Stimulated activated CD8-positive, alpha-beta memory T cell treated with anti-CD3 and anti-CD28 coated beads, Interleukin-4, amount 100 ng/mL, for 48 hours (primary cell): ENCODE data around the gene OR5L2.
"Not testable (repeated sequence)": the region's sequence is repeated elsewhere in the genome, so short reads cannot be mapped to it uniquely, and the experiment has no call there.

ENCODE experiments used
- DNase-seq: peaks from one replicate; pipeline ENCODE4 v3.0.0-alpha.2; 2020

OR5L2 gene

GRCh38 chr11:55826919-55827318, at the start of gene OR5L2:
Gene OR5L2, plus strand, starts transcription at chr11:55827219. Its CDS starts 0 bp downstream, at chr11:55827219.
- DNase-seq = no peak

DNA sequence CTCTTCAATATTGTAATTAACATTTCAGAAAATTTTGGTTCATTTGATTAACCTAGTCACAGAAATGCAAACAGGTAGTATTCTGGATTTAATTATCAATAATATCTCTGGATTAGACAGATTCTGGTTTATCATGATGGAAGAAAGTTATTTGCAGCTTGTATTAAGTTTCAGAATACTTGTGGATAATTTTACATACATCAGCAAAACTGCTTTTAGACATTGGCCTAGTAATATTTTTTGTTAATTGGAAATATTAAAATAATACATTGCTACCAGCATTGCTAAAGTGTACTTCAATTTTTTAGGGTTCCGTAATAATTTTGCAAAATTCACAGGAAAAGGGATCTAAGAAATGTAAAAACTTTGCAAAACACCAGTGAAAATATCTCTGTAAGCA, 35.4 kb upstream of the OR5L2 start:
- DNase-seq = no peak

DNA sequence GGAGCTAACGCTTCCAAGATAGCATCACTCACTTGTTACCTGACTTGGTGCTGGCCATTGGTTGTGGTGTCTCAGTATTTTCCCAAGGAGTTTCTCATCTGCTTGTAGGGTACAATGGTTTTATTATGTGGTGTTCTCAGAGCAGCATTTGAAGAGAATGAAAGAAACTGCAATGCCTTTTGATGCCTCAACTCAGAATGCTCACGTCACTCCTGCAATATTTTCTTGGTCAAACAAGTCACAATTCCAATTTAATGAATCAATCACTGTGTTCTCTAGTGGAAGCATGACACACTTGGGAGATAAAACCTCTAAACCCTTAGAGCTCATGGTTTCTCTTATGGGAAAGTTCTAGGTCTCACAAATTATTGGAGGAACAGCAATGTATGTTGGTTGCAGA, 33.7 kb upstream of the OR5L2 start:
- no peak for DNase-seq

GRCh38 chr11:55795256-55795655, 31.8 kb upstream of the OR5L2 start, which contains the start of gene OR5D14:
Gene OR5D14, plus strand, starts transcription at chr11:55795556. Its CDS starts 0 bp downstream, at chr11:55795556.
- DNase-seq = no peak

DNA sequence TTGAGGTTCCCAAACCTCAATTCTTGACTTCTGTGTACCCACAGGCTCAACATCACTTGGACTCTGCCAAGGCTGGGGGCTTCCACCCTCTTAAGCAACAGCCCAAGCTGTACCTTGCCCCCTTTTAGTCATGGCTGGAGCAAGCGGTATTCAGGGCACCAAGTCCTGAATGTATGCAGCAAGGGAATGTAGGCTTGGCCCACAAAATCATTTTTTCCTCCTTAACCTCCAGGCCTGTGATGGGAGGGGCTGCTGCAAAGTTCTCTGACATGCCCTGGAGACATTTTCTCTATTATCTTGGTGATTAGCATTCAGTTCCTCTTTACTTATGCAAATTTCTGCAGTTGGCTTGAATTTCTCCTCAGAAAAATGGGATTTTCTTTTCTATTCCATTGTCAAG, 20.8 kb upstream of the OR5L2 start:
- no peak for DNase-seq

- no peak for DNase-seq
Observed at GRCh38 chr11:55811067-55811466, 16.0 kb upstream of the OR5L2 start, which contains the start of gene OR5L1. Gene OR5L1, plus strand, starts transcription at chr11:55811367. Its CDS starts 100 bp downstream, at chr11:55811467.

DNA sequence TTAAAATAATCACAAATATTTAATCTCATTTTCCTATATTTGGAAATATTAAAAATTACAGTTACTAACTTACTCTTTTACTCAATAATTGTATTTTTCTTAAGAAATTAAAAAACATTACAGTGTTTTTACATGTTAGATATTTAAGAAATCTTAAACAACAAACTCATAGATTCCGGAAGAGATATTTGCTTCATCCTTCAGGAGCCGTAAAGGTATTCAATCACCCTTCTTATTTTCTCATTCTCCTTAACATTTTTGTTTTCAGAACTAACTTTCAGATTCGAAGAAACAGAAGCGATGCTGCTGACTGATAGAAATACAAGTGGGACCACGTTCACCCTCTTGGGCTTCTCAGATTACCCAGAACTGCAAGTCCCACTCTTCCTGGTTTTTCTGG, 7.7 kb upstream of the OR5L2 start, which contains the start of gene OR5D18:
OR5D18 (plus strand) TSS at position 301 of the 400 bp plus-strand sequence; CDS start at position 301, 0 bp downstream.
- no peak for DNase-seq

DNA sequence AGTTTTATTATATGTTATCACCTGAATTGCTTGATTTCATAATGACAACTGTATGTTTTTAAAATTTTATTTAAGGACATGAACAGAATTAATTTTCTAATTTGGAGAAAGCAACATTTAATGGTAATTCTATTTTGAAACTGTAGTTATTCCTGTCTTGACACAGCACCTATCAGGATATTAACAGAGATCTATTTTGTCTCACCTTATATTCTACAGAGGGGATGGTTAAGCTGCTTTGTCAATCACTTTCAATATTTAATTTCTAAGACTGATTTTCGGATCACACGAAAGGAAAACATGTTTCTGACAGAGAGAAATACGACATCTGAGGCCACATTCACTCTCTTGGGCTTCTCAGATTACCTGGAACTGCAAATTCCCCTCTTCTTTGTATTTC, 11.4 kb downstream of the OR5L2 start, which contains the start of gene OR5D16:
OR5D16 (plus strand) TSS at position 301 of the 400 bp plus-strand sequence; CDS start at position 301, 0 bp downstream.
- no peak for DNase-seq

DNA sequence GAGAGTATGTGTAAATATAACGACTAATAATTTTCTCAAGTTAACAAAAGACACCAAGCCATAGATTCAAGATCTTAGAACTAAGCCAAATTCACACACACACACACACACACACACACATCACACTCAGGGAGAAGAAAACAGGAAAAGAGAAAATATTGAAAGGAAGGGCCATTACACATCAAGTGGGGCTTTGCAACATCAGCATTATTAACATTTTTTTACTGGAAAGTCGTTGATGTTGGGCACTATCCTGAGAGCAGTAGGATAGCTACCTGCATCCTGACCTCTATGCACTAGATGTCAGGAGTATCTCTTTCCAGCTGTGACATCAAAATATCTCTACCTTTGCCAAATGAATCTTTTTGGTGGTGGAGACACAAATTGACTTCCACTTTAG, 20.4 kb downstream of the OR5L2 start:
- no peak for DNase-seq

DNA sequence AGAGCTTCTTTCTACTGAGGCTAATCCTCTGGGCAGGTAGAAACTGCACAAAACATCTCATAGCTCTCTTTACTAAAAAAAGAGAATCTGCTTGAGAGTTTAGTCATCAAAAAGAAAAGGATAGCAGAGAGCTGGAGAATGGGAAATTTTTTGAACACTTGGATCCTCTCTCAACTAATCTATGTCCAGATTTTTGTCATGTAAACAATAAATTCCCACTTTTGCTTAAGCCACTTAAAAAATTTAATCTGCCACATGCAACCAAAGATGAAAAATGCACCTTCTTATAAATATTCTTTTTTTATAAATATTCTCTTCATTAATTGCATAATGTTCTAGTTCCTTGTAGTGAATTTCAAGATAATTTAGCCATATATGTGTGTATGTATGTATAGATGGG, 22.0 kb downstream of the OR5L2 start:
- DNase-seq = no peak

DNA sequence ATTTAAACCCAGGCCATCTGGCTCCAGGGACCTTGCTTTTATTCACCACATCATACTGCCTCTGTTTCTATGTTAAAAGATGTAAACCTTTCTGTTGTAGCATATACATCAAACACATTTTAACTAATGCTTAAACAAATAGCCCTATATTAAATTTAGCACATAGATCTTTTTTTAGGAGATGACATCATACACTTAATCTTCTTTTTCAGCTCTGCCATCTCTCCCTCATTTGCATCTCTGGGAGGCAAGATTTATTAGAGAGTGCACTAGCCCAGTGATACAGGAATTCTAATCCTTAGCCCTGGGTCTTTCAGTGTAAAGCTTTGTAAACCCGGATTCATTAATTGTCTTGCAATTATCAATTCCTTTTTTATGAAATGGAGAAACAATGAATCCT, 25.1 kb downstream of the OR5L2 start:
- DNase-seq = no peak

GRCh38 chr11:55854704-55855103, 27.7 kb downstream of the OR5L2 start:
- DNase-seq = no peak

DNA sequence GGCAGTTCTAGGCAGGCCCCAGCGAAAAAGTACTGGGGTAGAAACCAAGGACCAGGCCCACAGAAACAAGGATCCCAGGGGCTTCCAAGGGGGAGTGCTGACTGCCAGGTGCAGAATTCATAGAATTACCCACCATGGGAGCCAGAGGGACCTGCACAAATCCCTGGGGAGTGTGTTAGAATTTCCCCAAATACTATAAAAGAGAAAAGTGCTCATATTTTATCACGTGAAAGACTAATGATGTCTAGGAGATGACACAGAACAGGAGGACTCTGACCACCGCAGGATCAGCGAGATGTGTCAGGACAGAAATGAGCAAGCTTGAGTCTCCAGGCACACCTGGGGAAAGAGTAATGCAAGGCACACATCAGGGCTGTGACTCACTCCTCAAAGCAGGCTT, 40.3 kb downstream of the OR5L2 start:
- not testable (repeated sequence) for DNase-seq

DNA sequence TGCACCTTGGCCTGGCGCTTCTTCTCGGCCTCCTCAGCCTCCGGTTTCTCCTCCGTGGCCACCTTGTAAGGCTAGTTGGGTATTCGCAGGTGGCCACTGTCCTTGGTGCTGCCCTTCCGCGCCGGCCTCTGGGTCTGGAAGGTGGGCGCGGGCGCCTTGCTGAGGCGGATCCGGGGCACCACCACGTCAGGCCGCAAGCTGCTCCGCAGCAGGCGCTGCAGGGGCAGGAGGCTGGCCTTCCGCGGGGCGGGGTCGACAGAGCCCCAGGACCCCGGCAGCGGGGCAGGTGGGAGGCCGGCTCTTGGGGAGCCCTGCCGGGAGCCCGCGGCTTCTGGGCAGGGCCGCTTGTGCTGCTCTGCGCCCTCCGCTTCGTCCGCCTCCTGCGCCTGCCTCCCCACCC, 45.7 kb downstream of the OR5L2 start:
- not testable (repeated sequence) for DNase-seq

DNA sequence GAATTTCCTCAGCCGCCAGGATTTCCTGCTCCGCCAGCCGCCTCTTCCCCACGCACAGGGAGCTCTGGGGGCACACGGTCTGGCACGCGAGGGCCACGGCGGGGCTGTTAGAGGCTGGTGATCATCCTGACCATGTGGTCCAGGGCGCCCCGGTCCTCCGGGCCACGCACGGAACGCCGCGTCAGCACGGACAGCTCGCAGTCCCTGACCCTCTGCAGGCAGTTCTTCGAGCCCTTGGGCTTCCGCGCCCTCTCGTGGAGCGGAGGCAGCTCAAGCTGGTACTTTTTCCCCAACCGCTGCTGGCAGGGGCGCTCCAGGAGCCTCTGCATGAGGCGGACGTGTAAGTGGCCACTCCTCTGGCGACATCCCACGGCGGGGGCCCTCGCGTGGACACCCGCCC, 46.1 kb downstream of the OR5L2 start:
- DNase-seq = not testable (repeated sequence)
